ENCODE measurements around the gene BET1L.

The BET1L gene

DNA sequence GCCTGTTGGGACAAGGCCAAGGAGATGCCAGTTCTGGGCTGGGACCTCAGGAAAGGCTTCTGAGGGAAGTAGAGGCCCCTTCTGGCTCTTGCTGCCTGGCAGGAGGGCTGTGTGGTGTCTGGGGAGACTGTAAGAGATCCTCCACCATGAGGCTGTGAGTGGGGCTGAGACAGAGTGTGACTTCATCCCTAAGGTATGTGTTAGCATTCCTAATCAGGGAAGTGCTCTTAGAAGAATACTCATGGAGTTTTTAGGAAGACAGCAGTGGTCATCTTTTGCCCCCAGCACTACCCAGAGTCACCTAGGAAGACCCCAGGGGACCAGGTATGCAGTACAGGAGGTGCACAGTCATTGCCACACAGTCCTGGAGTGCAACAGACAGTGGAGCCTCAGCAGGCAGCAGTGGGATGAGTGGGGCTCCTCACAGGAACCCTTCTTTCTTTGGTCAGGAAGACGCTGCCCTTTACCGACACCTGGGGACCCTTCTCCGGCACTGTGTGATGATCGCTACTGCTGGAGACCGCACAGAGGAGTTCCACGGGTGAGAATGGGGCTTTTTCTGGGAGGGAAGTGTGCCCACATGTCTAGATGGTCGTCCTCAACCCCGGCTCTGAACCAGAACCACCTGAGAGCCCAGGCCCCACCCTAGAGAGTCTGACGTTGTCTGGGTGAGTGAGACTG, 3.1 kb upstream of the BET1L start:
- no peak for DNase-seq (ENCODE audit: low read depth, low spot score)

DNA sequence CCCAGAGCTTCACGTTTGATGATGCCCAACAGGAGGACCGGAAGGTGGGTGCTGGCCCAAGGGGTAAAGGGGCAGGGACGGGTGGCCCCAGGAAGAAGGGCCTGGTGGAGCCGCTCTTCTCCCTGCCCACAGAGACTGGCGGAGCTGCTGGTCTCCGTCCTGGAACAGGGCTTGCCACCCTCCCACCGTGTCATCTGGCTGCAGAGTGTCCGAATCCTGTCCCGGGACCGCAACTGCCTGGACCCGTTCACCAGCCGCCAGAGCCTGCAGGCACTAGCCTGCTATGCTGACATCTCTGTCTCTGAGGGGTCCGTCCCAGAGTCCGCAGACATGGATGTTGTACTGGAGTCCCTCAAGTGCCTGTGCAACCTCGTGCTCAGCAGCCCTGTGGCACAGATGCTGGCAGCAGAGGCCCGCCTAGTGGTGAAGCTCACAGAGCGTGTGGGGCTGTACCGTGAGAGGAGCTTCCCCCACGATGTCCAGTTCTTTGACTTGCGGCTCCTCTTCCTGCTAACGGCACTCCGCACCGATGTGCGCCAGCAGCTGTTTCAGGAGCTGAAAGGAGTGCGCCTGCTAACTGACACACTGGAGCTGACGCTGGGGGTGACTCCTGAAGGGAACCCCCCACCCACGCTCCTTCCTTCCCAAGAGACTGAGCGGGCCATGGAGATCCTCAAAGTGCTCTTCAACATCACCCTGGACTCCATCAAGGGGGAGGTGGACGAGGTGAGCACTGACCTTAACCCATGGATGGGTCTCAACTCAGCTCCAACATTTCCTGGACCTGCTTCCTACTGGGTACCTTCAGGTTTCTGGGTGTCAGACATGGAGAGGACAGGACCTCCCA, 2.3 kb upstream of the BET1L start:
- DNase-seq (ENCODE audit: low read depth, low spot score), result no peak

GRCh38 chr11:208917-209260, 1.7 kb upstream of the BET1L start:
- DNase-seq (ENCODE audit: low read depth, low spot score), result no peak

DNA sequence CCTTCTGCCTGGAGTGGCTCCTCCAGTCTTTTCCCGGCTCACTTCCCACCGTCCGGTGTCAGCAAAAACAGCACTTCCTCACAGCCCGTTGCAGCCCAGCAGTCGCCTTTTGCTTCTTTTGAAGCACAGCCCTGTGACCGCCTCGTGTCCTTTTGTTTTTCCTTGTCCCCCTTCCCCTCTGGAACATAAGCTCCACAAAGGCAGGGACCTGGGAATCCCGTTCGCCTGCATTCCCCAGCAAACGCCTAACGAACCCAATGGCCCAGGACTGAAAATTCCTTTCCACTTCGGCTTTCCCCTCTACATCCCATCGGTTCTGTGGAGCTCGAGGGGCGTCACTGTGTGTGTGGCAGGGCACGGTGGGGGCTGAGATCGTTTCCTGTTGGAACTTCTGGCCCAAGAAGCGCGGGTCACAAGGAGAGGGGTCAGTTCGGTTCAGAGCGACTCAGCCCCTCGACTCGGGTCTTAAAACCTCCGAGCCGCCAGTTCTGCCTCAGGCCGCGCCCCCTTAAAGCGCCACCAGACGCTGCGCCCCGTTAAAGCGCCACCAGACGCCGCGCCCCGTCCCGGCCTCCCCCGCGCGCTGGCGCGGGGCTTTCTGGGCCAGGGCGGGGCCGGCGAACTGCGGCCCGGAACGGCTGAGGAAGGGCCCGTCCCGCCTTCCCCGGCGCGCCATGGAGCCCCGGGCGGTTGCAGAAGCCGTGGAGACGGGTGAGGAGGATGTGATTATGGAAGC, 1.1 kb upstream of the BET1L start:
- peak; percentile 65 for DNase-seq (ENCODE audit: low read depth, low spot score)

- no peak for DNase-seq (ENCODE audit: low read depth, low spot score)
Observed at GRCh38 chr11:207863-208180, 623 bp upstream of the BET1L start.

GRCh38 chr11:206526-207207, 532 bp downstream of the BET1L start:
- no peak for DNase-seq (ENCODE audit: low read depth, low spot score)

DNA sequence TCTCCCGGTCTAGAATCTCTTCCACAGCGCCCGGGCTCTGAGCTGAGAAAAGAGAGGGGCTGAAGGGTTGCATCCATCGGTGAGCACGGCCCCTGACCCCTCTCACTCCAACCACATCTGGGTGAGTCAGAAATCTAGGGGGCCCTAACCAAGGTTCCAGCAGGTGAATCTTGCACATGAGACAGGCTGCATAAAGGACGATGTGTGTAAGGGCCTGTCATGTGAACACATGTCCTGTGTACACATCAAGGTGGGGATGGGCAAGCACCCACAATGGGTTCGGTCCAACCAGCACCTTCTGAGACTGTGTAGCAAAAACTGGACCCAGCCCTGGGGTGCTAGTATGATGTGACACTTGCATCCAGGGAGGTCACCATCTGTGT, 1.2 kb downstream of the BET1L start:
- DNase-seq (ENCODE audit: low read depth, low spot score), result no peak

DNA sequence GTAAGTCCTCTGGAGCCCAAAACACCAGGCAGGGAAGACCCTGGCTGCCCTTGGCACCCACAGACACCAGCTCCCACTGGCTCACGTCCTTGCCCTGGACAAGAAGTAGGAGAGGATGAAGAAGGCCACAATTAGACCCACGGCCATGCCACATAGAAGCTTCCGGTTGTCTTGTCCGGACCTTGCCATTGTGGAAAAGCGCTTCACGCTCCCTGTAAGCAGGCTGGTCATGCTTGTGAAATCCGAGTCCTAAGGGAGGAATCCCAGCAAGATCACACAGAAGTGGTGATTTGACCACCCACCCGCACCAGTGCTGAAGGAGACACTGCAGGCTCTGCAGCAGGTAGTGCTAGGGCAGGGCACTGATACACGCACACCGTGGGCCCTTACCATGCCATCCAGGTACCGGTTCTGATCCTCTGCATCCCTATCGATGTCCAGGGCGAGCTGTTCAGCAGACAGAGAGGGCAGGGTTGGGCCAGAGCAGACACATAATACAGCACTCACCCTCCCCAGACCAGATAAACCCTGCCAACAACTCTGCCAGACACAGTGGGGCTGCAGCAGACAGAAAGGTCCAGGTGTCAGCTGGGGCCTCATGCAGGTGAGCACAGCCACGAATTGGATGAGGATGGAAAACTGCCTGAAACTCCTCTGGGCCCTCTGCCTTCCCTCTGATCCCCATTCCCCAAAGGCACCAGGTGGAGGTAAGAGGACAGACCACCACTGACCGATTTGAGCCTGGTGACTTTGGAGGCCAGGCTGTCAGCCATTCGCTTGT, 1.8 kb downstream of the BET1L start:
- no peak for DNase-seq (ENCODE audit: low read depth, low spot score)

GRCh38 chr11:204587-205109, 2.6 kb downstream of the BET1L start:
- no peak for DNase-seq (ENCODE audit: low read depth, low spot score)

DNA sequence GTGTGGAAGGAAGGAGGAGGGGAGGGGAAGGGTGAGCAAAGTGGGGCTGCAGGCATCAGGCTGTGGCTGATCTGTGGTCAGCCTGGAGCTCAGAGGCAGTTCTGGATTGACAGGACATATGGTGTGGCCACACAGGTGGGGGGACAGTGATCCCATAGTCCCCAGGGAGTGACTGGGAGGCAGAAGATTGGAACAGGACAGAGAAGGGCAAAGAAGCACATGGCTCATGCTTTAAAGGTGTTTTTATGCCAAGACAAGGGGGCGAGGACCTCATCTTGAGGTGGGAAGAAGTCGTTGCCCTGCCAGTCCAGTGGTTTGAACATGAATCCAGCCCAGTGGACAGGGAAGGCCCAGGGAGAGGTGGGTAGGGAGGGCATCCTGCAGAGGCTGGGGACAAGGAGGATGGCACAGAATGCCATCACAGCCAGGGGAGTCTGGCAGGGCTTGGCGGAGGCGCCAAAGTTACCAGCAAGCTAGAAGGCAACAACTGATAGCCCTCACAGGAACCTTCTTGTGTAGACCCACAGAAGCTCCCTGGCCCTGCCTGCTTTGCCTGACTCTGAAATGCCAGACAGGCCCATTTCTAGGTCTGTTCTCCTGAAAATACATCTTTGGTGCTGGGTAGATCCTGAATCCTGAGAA, 3.1 kb downstream of the BET1L start:
- DNase-seq (ENCODE audit: low read depth, low spot score), result no peak

- no peak for DNase-seq (ENCODE audit: low read depth, low spot score)
Observed at GRCh38 chr11:203056-203944, 3.9 kb downstream of the BET1L start.

DNA sequence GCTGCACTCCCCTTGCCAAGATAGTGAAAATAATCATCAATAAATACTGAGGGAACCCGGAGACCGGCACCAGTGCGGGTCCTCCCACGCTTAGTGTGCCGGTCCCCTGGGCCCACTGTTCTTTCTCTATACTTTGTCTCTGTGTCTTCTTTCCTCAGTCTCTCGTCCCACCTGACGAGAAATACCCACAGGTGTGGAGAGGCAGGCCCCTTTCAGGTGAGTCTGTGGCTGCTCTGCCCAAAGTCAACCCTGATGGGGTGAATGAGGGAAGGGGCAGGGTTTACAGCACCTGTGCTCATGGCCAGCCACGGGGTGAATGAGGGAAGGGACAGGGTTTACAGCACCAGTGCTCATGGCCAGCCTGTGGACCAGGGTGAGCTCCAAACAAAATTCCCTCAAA, 4.7 kb downstream of the BET1L start:
- DNase-seq (ENCODE audit: low read depth, low spot score), result no peak

DNA sequence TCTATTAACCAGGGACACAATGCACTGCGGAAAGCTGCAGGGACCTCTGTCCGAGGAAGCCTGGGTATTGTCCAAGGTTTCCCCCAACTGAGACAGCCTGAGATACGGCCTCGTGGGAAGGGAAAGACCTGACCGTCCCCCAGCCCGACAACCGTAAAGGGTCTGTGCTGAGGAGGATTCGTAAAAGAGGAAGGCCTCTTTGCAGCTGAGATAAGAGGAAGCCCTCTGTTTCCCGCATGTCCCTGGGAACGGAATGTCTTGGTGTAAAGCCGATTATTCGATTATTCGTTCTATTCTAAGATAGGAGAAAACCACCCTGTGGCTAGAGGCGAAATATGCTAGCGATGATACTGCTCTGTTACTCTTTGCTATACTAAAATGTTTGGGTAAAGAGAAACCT, 5.2 kb downstream of the BET1L start:
- DNase-seq (ENCODE audit: low read depth, low spot score), result no peak

DNA sequence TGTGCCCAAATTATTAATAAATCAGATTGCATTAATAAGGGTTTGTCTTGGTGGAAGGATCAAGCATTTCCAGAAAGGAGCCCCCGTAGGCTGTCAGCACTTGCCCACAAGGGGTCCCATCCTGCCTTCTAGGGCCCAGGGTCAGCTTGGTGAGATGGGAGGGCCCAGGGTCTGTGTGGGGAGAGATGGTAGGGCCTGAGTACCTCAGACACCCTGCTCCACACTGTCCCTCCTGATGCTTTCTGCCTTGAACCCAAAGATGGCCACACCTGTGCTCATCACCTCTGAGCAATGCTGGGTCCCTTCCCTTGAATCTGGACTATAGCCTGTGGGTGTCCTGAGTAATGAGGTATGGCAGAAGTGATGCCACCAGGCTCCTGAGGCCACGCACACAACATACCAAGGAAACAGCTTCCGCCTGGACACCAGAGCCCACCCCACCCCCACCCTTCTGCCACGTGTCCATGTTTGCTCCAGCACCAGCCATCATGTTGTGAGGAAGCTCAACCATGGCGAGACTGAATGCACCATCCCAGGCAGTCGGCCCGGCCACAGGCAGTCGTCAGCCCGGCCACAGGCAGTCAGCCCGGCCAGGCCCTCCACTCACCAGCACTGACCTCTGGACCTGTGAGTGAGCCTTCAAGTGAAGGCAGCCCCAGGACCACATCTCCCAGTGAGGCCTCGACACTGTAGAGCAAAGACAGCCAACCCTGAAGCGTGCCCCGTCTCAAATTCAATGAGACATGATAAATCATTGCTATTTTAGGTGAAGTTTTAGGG, 6.8 kb downstream of the BET1L start:
- DNase-seq (ENCODE audit: low read depth, low spot score), result no peak

- no peak for DNase-seq (ENCODE audit: low read depth, low spot score)
Observed at GRCh38 chr11:199782-200181, 7.4 kb downstream of the BET1L start.

- DNase-seq (ENCODE audit: low read depth, low spot score), result no peak
Observed at GRCh38 chr11:199004-199581, 8.1 kb downstream of the BET1L start.

GRCh38 chr11:198236-198806, 8.9 kb downstream of the BET1L start:
- DNase-seq (ENCODE audit: low read depth, low spot score), result no peak

DNA sequence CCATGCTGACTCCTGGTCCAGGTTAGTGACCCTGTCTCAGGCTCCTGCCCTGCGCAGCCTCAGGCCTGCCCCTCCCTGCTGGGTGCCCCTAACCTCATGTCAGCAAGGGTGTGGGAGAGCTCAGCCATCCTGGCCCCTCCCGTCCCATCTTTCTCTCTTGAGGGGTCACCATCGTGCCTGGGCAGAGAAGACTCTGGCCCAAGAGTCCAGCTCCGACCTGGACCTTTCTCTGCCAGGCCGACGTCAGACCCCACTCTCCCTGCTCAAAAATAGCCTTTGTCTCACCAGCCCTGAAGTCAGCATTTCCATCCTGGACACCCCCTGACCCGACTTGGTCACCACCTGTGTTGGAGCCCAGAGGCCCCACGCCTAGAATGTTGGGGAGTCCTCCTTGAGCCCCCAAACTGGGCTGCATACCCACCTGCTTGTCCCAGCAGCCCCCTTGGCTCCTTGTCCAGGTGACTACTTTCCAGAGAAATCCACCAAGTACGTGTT, 9.4 kb downstream of the BET1L start:
- DNase-seq (ENCODE audit: low read depth, low spot score), result no peak

All from activated naive CD8-positive, alpha-beta T cell treated with anti-CD3 and anti-CD28 coated beads, Interleukin-2, amount 50 U/mL, for 16 hours (primary cell).